ENCODE results near the gene DUS2. TPM values are rescaled to one million over a fixed set of nuclear protein-coding genes. Genes with fewer than 3 reads are reported as not detected.

Gene DUS2
- total and polyA plus RNA-seq, 8 donors = 13.9 to 22.4 (median 16.6) TPM

DNA sequence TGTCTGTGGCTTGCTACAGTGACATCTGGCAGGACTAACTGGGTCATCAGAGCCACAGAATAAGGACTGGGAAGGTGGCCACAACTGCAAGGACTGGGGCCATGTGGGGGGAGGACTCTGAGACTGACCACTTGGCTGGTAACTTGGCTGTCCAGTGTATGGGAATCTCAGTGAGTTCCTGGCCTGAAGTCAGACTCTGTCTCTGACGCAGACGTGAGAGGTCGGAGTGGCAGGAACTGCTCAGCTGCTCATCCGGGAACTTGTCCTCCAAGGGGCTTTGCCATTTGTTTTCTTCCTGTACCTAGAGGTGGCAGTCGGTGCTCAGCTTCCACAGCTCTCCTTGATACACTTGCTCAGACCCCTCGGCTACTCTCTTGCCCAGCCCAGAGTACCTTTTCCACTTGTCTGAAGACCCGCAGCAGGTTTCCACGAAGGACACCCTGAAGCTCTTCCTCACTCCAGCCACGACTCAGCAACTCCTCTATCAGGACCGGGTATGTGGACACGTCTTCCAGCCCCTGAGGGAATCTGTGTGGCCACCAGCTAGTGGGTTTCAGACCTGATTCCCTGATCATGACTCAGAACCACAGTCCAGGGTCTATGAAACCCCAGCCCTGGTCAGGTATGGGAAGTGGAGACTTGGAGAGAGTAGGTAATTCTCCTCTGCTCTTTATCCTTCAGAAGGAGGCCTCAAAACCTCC, 35.5 kb upstream of the DUS2 start:
- intact Hi-C loops (cut with DNase I) = loop anchor here in 1 of 2 donors (10.0 kb wide), 1 partner anchor 57 kb away; no protein-coding TSS in a partner anchor
- Histone ChIP-seq H3K27ac (peak overlapping the region in 1 of 2 donors; percentile 42), H3K4me3 (no peak overlapping the region), H3K27me3 (no peaks in the 10 kb centered on the region), H3K36me3 (peaks cover 0 to 4% of the 10 kb centered on the region in 2 donors), H3K4me1 (peaks cover 4 to 40% of the 10 kb centered on the region in 2 donors), H3K9me3 (no peaks in the 10 kb centered on the region)
- no peak for ATAC-seq
- DNase-seq = no peak
- TF ChIP-seq, protein P1, sequence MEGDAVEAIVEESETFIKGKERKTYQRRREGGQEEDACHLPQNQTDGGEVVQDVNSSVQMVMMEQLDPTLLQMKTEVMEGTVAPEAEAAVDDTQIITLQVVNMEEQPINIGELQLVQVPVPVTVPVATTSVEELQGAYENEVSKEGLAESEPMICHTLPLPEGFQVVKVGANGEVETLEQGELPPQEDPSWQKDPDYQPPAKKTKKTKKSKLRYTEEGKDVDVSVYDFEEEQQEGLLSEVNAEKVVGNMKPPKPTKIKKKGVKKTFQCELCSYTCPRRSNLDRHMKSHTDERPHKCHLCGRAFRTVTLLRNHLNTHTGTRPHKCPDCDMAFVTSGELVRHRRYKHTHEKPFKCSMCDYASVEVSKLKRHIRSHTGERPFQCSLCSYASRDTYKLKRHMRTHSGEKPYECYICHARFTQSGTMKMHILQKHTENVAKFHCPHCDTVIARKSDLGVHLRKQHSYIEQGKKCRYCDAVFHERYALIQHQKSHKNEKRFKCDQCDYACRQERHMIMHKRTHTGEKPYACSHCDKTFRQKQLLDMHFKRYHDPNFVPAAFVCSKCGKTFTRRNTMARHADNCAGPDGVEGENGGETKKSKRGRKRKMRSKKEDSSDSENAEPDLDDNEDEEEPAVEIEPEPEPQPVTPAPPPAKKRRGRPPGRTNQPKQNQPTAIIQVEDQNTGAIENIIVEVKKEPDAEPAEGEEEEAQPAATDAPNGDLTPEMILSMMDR (IDR thresholded peaks at IDR 0.05) = no peak

DNA sequence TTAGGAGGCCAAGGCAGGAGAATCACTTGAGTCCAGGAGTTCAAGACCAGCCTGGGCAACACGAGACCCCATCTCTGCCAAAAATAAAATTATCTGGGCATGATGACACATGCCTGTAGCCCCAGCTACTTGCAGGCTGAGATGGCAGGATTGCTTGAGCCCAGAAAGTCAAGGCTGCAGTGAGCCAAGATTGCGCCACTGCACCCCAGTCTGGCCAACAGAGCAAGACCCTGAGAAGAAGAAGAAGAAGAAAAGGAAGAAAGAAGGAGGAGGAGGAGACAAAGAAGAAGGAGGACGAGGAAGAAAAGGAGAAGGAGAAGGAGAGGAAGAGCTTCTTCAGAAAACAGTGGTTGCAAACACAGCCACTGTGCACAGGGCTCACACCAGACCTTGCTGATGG, 34.4 kb upstream of the DUS2 start:
- peaks cover 13 to 43% of the 10 kb centered on the region in 2 donors for H3K4me1 ChIP-seq
- no peaks in the 10 kb centered on the region for H3K9me3 ChIP-seq
- H3K27ac ChIP-seq = no peak overlapping the region
- intact Hi-C loops (cut with DNase I) = loop anchor here in 1 of 2 donors (10.0 kb wide), 1 partner anchor 56 kb away; no protein-coding TSS in a partner anchor
- H3K36me3 ChIP-seq = peaks cover 0 to 4% of the 10 kb centered on the region in 2 donors
- H3K4me3 ChIP-seq = no peak overlapping the region
- TF ChIP-seq, protein P1 (IDR thresholded peaks at IDR 0.05) = no peak
- DNase-seq (no peak), ATAC-seq (no peak)
- H3K27me3 ChIP-seq = no peaks in the 10 kb centered on the region

GRCh38 chr16:67989322-67990017, 33.6 kb upstream of the DUS2 start:
- ATAC-seq (no peak), DNase-seq (no peak)
- intact Hi-C loops (cut with DNase I) = loop anchor here in 1 of 2 donors (10.0 kb wide), 1 partner anchor 55 kb away; no protein-coding TSS in a partner anchor
- H3K4me3 ChIP-seq = no peak overlapping the region
- TF ChIP-seq, protein P1 (IDR thresholded peaks at IDR 0.05) = no peak
- no peak overlapping the region for H3K27ac ChIP-seq
- H3K4me1 ChIP-seq = peaks cover 13 to 42% of the 10 kb centered on the region in 2 donors
- H3K36me3 ChIP-seq = peaks cover 0 to 4% of the 10 kb centered on the region in 2 donors
- no peaks in the 10 kb centered on the region for H3K9me3 ChIP-seq
- no peaks in the 10 kb centered on the region for H3K27me3 ChIP-seq

- no peak for DNase-seq
- H3K36me3 ChIP-seq = peaks cover 0 to 4% of the 10 kb centered on the region in 2 donors
- TF ChIP-seq, protein P1 (IDR thresholded peaks at IDR 0.05) = no peak
- no peak for ATAC-seq
- H3K4me1 ChIP-seq = peaks cover 9 to 40% of the 10 kb centered on the region in 2 donors
- H3K9me3 ChIP-seq = no peaks in the 10 kb centered on the region
- intact Hi-C loops (cut with DNase I) = no loop called here
- H3K4me3 ChIP-seq = no peak overlapping the region
- H3K27ac ChIP-seq = no peak overlapping the region
- H3K27me3 ChIP-seq = no peaks in the 10 kb centered on the region
Measured at GRCh38 chr16:67990018-67990386, 33.1 kb upstream of the DUS2 start.

DNA sequence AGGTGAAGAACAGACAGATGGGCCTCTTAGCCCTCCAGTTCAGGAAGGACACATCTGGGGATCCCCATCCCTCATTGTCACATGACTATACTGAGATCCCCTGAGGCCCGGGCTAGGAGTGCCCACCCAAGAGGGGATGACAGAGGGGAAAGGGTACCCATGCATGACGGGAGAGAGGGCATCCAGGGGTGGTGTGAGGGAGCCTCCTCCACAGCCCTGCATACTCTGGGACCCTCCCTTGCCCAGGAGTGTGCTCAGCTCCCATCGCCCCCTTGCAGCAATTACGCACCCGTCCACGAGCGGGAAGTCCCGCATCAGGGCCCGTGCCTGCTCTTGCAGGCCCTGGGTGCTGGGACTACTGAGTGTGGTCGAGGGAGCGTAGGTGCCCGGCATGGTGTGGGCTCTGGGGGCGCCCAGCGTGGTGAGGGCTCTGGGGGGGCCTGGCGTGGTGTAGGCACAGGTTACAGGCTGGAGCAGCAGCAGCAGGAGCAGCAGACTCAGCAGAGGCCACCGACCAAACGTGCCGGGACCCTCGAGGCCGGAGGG, 30.4 kb upstream of the DUS2 start:
- peak overlapping the region in 1 of 2 donors; percentile 89 for H3K27ac ChIP-seq
- TF ChIP-seq, protein P1 (IDR thresholded peaks at IDR 0.05) = no peak
- H3K4me3 ChIP-seq = peak overlapping the region in 1 of 2 donors; percentile 17
- H3K27me3 ChIP-seq = no peaks in the 10 kb centered on the region
- H3K4me1 ChIP-seq = peaks cover 9 to 44% of the 10 kb centered on the region in 2 donors
- DNase-seq = no peak
- no peaks in the 10 kb centered on the region for H3K9me3 ChIP-seq
- intact Hi-C loops (cut with DNase I) = no loop called here
- H3K36me3 ChIP-seq = peaks cover 0 to 4% of the 10 kb centered on the region in 2 donors
- ATAC-seq = no peak
